HG03469 (cell line): ENCODE measurements around the gene ZNF570.

Experiments used
- ATAC-seq: cut with Tn5 transposase; IDR thresholded peaks from one replicate; pipeline ENCODE4 v1.9.1; 2021; ENCODE audit warnings: mild to moderate bottlenecking, moderate library complexity, moderate number of reproducible peaks; ENCODE audit not compliant: unreplicated experiment

Gene ZNF570

GRCh38 chr19:37468961-37469777 lies at the start of gene ZNF570:
ZNF570 (plus strand) TSS chr19:37469356; CDS start chr19:37470355, 999 bp downstream.
- no peak for ATAC-seq

GRCh38 chr19:37452500-37453245 lies 16.5 kb upstream of the ZNF570 start:
- no peak for ATAC-seq

- no peak for ATAC-seq
Measured at GRCh38 chr19:37466277-37466797, 2.8 kb upstream of the ZNF570 start.

GRCh38 chr19:37466798-37467607 lies 2.2 kb upstream of the ZNF570 start, which contains the start of gene ZNF569:
ZNF569 (minus strand) TSS chr19:37467444; CDS start chr19:37444921, 22,523 bp downstream.
- ATAC-seq, result peak; percentile 39

- ATAC-seq, result no peak
Measured at GRCh38 chr19:37467608-37468090, 1.5 kb upstream of the ZNF570 start.

GRCh38 chr19:37470216-37470615 lies 1.1 kb downstream of the ZNF570 start:
- no peak for ATAC-seq

- ATAC-seq, result no peak
Measured at GRCh38 chr19:37472165-37472564, 3.0 kb downstream of the ZNF570 start.

GRCh38 chr19:37484406-37485168 lies 15.4 kb downstream of the ZNF570 start:
- ATAC-seq, result no peak

GRCh38 chr19:37492213-37492612 lies 23.1 kb downstream of the ZNF570 start:
- no peak for ATAC-seq

GRCh38 chr19:37505958-37506386 lies 36.8 kb downstream of the ZNF570 start:
- no peak for ATAC-seq

GRCh38 chr19:37506387-37507166 lies 37.4 kb downstream of the ZNF570 start, which contains the start of gene ZNF793:
ZNF793 (plus strand) TSS chr19:37506939; CDS start chr19:37523440, 16,501 bp downstream.
- no peak for ATAC-seq

GRCh38 chr19:37507167-37507464 lies 38.0 kb downstream of the ZNF570 start:
- ATAC-seq, result no peak

GRCh38 chr19:37511186-37511585 lies 42.0 kb downstream of the ZNF570 start:
- no peak for ATAC-seq

GRCh38 chr19:37511821-37512220 lies 42.7 kb downstream of the ZNF570 start:
- ATAC-seq, result no peak

GRCh38 chr19:37513397-37513796 lies 44.2 kb downstream of the ZNF570 start:
- no peak for ATAC-seq

GRCh38 chr19:37519890-37520289 lies 50.7 kb downstream of the ZNF570 start:
- ATAC-seq, result no peak

GRCh38 chr19:37537391-37537947 lies 68.3 kb downstream of the ZNF570 start:
- ATAC-seq, result no peak
